OCI-LY3 (cell line): ENCODE data around the gene ANKRD11.

Source experiments
- EZH2phosphoT487 ChIP-seq: fragments of 200-600 bp; shearing (Covaris generic); IDR thresholded peaks from 2 replicates; pipeline ENCODE4 v1.6.1; 2018; ENCODE audit warnings: antibody characterized with exemption, mixed run types, low read depth
- TF ChIP-seq, protein P1 (sequence below): fragments of 200-600, 300-600 bp; sonication (generic); IDR thresholded peaks from 2 replicates; pipeline ENCODE4 v1.5.1; 2014; ENCODE audit warnings: antibody characterized with exemption, low read length, low read depth

DNA sequence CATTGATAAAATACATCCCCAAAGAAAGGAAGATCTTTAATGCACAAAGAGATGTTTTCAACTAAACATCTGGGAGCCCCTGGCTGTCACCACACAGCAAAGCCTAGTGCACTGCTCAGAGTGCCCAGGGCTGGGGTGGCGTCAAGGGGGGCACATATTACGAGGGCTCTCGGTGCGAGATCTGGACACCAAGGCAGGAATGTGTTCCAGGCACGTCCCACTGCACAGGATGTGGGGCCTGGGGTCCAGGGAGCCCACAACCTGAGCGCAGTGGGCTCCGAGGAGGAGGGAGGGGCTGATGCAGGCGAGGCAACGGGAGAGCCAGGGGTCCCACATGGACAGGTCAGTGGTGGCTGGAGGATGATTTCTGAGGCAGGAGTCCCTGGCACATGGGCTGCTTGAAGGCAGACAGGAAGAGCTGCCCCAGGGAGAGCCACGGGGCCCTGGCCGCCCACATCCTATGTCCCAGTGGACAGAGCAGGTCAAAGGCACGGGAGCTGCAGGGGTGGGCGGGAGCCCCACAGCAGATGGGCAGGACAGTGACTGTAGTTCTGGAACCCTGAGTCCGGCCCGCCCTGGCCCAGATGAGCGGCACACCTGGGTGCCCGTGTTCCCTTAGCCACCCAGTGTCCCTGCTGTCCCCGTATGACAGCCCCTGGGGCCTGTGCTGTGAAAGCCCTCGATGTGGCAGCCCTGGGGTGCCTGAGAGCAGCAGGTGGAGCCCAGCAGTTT is 216.5 kb downstream of the ANKRD11 start:
- TF ChIP-seq, protein P1, sequence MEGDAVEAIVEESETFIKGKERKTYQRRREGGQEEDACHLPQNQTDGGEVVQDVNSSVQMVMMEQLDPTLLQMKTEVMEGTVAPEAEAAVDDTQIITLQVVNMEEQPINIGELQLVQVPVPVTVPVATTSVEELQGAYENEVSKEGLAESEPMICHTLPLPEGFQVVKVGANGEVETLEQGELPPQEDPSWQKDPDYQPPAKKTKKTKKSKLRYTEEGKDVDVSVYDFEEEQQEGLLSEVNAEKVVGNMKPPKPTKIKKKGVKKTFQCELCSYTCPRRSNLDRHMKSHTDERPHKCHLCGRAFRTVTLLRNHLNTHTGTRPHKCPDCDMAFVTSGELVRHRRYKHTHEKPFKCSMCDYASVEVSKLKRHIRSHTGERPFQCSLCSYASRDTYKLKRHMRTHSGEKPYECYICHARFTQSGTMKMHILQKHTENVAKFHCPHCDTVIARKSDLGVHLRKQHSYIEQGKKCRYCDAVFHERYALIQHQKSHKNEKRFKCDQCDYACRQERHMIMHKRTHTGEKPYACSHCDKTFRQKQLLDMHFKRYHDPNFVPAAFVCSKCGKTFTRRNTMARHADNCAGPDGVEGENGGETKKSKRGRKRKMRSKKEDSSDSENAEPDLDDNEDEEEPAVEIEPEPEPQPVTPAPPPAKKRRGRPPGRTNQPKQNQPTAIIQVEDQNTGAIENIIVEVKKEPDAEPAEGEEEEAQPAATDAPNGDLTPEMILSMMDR = no peak
- no peak for TF ChIP-seq EZH2phosphoT487
